ENCODE data around the gene CRADD.

The CRADD gene

GRCh38 chr12:93825931-93826555 is 148.9 kb downstream of the CRADD start:
- no peak for DNase-seq (ENCODE audit: extremely low read depth, low read depth)
- no peak for TF ChIP-seq CTCF (IDR thresholded peaks at IDR 0.05; ENCODE audit: low read depth, low read length)

- no peak for TF ChIP-seq CTCF (IDR thresholded peaks at IDR 0.05; ENCODE audit: low read depth, low read length)
- DNase-seq (ENCODE audit: extremely low read depth, low read depth): no peak
These were observed 150.0 kb downstream of the CRADD start for GRCh38 chr12:93827179-93827578.

- no peak for DNase-seq (ENCODE audit: extremely low read depth, low read depth)
These were observed 150.5 kb downstream of the CRADD start for GRCh38 chr12:93827669-93828068.

GRCh38 chr12:93829016-93829415 is 151.8 kb downstream of the CRADD start:
- TF ChIP-seq CTCF (IDR thresholded peaks at IDR 0.05; ENCODE audit: low read depth, low read length): no peak

More at GRCh38 chr12:93827669-93828068, 150.5 kb downstream of the CRADD start:
- no peak for TF ChIP-seq CTCF (IDR thresholded peaks at IDR 0.05; ENCODE audit: low read depth, low read length)

GRCh38 chr12:93831374-93831773 is 154.2 kb downstream of the CRADD start:
- TF ChIP-seq CTCF (IDR thresholded peaks at IDR 0.05; ENCODE audit: low read depth, low read length): no peak
- no peak for DNase-seq (ENCODE audit: extremely low read depth, low read depth)

More at GRCh38 chr12:93829016-93829415, 151.8 kb downstream of the CRADD start:
- DNase-seq (ENCODE audit: extremely low read depth, low read depth): no peak

- DNase-seq (ENCODE audit: extremely low read depth, low read depth): no peak
- no peak for TF ChIP-seq CTCF (IDR thresholded peaks at IDR 0.05; ENCODE audit: low read depth, low read length)
These were observed 155.0 kb downstream of the CRADD start for GRCh38 chr12:93832131-93832530.

GRCh38 chr12:93833946-93834345 is 156.8 kb downstream of the CRADD start:
- no peak for DNase-seq (ENCODE audit: extremely low read depth, low read depth)
- TF ChIP-seq CTCF (IDR thresholded peaks at IDR 0.05; ENCODE audit: low read depth, low read length): no peak
